GM11168 (cell line): ENCODE results near the gene FLRT2.

ENCODE experiments used
- in situ Hi-C: fragments of 300-500 bp; cut with MboI; formaldehyde crosslinking; loops from one replicate; pipeline ENCODE4 v1.12.0; 2022; ENCODE audit warnings: low sequenced_read_pairs; ENCODE audit not compliant: unreplicated experiment

Gene FLRT2

DNA sequence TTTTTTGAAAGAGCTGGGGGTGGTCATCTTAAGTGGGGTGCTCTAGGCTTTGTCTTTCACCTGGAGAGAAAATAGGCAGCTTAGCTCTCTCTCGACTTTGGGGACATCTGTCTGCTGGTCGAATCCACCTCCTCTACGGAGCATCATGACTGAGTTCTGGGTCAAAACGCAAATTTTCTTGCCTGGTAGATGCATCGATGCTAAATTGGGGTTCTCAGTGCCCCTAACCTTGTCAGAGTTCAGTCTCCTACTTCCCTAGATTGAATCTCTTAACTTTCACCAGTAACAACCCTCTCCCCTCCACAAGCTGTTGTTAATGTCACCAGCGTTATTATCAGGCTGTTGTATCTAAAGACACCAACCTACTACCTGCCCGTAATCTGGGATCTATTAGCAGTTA lies 682 bp downstream of the FLRT2 start:
- in situ Hi-C loops = no loop called here

DNA sequence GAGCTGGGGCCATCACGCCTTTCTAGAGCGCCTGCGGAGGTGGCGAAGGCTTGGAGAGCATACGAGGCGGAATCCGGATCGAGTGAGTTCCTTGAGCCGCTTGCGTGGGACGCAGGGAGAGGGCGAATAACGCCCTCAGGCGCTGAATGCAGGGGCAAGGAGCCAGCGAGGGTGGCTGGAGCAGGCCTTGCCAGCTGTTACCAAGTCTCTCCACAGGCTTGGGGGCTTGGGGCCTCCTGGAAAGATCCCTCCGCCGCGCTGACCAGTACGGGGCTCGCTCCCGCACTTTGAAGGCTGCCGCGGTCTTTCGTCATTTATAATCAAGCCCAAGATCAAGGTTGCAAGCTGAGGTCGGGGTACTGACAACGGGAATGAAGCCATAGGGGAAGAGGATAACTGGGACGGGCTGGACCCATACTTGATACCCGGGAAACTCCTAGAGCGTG lies 1.2 kb downstream of the FLRT2 start:
- in situ Hi-C loops = no loop called here

DNA sequence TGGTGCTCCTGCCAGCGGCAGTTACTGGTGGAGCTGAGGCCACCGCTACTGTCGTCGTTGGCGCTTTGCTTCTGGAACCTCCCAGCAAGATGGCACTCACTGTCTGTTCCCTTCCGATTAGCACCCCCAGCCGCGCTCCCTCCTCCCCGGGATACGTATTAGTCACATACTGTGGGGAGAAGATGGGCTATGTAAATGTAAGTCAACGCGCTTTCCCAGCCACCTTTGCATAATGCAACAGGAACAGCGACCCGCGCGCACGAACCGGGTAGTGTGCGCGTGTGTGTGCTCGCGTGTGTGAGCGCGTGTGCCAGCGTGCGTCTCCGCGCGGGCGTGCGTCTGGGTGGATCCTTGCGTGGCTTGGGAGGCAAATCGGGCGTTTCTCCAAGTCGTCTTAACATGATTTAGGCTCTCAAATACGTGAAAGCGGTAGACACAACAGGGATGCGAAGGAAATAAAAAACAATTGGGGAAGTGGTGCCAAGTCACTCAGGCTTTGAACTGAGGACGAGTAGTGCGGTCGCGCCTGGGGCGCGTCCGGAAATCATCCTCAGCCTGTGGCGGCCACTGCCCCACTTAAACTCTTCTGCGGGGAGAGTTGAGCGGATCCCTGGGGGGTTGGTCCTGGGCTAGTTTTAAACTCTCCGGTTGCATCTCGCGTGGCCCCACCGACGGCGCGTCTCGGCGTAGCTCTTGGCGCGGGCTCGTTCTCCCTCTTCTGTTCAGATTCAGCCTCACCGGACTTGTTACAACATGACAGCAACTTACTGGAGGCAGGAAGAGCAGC lies 1.8 kb downstream of the FLRT2 start:
- in situ Hi-C loops = no loop called here

DNA sequence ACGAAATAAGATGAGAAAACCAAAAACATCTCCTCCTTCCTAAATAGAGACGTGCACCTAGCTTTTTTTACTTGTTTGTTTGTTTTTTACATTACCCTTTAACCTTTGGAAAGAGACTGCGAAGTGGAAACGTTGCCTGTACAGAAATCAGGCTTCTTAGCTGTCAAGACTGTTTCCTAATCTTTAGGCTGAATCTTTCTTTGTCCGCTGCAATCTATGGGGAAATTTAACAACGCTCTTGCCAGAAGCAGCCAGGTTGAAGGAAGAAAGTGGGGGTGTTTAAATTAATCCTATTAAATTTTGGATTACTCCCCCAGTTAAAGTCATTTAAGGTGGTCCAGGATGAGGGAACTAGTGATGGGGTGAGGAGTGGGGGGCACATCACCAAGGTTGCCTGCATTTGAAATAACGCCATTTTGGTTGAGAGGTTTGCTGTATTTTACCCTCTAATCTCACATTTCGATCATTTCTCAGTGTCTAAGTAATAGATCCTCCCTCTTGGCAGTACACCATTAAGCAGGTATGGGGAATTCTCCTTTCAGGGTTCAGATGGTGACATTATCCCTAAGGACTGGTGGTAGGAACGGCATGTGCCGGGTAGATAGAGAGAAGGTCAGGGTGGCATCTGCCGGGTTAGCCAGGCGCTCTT lies 2.6 kb downstream of the FLRT2 start:
- in situ Hi-C loops = no loop called here

DNA sequence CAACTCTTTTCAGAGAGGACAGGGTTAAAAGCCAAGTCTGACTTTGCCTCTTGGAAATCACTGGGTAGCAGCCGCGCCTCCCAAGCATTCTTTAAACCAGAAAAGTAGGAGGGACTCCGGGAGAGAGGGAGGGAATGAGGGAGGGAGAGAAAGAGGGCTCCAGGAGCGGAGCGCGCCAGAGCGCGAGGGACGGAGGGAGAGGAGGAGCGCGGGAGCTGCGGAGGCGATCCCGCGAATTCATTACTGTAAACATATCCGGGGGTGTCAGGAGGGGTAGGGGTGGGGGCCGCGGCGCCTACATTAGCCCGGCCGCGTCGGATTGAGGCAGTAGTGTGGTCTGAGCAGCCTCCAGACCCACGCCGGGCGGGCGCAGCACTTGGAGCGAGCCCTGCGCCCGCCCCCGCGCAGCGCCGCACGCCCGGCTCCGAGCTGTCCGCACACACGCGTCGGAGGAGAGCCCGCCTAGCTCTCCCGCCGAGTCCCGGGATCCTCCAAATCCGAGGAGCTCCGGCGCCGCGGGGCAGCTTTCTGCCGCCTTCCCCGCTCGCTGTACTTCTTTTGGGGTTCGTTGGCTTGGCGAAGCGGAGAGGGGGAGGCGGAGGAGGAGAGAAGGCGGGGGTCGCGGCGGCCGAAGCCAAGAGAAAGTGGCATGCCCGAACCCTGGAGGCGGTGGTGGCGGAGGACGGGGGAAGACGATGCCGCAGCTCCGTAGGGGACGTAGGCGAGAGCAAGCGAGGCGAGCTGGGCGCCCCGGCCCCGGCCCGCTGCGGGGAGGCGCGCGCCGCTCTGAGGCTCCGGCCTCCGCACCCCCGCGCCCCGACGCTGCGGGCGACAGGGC lies 3.3 kb downstream of the FLRT2 start:
- in situ Hi-C loops = no loop called here

DNA sequence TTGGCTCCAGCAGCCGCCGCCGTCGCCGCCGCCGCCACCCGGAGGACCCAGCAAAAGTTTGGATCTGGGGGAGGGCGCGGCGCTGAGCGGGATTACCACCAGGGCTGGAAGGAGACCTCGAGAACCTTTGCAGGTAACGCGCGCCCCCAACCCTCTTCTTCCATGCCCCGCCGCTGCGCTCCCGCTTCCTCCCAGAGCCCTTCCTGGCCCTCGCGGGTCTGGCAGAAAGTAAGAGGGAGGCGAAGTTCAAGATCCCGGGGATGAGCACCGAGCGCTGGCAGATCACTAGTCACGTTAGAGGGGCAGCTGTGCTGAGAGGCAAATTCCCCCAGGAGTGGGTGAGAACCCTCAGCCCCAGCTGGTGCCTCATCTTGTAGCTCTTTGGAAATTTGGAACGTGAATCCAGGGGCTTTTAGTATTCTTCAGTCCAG lies 3.9 kb downstream of the FLRT2 start:
- in situ Hi-C loops = no loop called here

DNA sequence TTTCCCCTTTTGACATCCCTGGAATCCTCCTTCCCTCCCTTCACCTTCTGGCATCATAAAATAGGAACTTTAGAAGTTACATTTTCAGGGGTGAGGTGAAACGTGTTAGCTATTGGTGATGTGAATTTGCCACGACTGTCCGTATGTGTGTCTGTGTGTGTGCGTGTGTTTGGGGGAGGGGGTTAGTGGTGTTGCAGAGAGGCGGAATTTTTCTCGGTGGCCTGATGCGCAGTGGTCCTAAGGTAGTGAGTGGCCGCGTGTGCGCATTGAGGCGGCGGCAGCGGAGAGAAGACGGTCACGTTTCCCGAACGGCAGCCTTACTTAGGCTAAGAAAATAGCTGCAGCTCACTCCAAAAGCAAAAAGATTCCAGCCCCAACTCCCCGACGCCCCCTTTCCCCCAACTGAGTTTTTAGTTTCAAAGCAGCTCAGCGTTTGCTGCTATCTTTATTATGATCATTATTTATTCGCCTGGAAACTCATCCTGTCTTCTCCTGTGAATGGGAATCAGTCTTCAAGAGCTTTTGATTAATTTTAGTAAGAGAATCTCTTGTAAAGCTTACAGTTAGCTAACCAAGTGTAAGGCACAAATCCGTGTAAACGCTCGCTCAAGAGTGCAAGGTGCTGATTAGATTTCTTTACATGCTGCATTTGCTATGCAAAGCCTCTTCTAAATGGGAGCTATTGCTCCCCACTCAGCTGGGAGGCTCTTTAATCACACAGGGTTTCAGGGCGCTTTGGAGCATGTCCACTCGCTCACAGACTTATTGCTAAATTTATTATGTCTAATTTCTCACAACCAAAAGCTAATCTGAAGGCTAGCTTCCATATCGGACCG lies 4.7 kb downstream of the FLRT2 start:
- in situ Hi-C loops = no loop called here

DNA sequence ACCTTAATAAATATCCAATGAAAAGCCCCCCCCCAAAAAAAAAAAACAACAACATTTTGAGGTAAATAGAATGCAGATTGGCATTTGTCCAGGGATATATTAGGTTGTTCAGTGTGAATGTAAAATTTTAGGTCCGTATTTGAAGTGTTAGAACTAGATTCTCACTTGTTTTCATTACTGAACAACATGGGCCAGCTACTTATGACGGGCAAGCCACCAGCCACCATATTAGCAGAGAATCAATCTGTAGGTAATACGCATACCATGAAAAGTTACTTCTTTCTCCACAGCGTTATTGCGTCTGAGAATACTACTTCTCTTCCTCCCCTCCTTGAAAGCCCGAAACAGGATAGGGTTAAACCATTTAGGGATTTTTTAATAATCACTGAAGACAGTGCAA lies 5.4 kb downstream of the FLRT2 start:
- in situ Hi-C loops = no loop called here

DNA sequence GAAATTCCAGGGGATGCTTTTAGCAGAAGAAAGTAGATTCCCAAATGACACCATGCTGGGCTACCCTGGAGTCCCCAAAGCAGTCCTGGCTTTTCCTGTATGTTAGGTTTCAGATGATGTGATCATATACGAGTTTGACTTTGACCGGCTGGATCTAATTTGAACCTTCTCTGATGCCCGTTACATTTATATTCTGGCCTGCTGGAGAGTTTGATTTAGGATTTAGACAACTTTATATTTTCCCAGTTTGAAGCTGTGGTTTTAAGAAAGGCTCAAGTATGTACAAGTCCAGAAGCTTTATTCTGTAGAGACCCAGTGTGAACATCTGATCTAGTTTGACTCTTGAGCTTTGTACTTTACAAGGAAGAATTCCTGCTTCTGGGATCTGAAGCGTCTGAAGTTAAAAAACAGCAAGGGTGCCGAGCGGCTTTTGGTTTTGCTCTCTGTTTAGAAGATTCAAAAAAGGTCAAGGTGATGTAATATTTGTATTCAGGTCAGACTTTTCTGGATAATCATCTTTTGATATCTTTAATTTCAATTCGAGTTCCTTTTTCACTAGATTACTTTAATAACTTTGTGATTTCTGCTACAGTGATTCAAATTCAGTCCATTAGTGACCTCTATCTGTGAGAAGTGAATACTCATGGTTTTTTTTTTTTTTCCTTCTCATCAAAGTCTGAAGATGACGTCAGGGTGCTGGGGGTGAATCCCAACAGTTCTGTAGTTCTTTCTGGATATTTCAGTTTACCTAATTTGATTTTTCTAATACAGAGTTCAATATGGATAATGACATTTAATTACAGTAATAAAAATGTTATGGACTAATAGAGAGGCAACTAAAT lies 6.3 kb downstream of the FLRT2 start:
- in situ Hi-C loops = no loop called here

DNA sequence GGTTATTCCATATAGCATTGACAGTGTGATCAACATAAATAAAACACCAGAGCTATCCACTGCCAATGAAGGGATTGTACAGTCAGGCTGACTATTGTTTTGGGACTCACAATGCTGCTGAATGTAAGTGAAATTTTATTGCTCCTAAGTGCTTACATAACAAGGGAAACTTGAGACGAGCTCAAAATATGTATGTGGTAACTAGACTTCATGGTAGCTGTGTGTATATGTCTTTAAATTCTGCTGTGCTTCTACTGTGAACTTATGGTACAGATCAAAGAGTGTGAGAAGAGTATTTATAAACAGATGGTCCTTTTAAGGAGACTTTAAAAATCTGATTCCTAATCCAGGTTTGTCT lies 6.9 kb downstream of the FLRT2 start:
- in situ Hi-C loops = no loop called here

DNA sequence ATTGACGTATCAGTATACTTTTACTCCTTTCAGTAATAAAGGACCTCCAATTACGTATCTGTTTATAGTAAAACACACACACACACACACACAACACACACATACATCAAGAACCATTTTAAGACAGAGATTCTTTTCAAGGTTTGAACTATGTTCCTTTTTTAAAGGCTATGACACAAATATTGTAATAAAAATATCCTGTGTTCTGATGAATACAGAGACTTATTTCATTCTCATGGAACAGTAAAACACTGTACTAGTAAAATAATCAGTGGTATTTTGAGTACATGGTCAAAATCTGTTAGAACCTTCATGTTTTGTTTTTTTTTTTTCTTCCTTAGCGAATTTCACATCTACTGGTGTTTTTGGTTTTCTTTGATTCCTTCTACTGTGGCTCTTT lies 7.6 kb downstream of the FLRT2 start:
- in situ Hi-C loops = no loop called here

DNA sequence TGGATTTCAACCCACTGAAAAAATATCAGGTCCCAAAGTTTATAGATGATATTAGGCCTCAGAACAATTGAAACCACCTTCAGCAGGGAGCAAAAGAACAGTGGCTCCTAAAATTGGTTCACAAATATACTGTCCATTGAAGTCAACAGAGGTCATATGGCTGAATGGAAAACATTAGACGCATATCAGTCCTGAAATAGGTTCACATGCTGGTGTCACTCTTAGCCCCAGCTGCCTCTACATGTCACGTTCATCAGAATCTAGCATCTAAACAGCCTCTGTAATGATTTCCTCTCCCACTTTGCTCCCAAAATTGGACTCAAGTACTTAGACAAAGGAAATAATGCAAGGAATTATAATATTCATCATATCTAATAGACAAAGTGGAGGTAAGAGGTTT lies 8.7 kb downstream of the FLRT2 start:
- in situ Hi-C loops = no loop called here

DNA sequence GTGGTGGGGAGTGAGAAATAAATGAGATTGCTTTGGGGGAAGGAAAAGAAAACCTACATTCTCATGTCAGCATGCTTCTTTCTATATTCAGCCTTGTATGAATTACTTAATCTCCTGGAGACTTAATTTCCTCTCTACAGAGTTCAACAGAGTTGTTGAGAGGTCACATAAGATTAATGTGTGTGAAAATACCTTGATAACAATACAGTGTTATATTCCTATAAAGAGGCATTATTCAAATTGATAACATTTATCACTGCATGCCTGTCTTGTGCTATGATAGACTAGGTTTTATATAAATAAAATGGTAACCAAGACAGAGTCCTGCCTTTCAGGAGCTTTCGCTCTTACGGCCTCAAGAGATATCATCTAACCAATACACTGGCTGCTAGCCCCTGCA lies 9.6 kb downstream of the FLRT2 start:
- in situ Hi-C loops = no loop called here

DNA sequence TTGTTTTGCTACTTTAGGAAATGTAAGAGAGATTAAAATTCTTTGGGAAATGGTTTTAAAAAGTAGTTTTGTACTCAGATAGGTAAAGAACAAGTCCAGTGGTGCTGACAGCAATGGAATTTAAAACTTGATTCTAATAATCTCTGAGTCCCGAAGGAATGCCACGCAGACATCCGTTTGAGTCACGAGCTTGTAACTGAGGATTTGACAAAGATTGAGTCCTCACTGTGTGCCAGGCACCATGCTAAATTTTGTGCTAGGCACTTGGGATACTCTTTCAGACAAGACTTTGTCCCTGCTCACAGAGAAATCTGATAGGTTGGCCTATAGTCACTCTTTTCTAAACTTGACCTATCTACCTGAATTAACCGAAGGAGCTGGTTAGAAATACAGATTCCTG lies 12.7 kb downstream of the FLRT2 start:
- in situ Hi-C loops = no loop called here

DNA sequence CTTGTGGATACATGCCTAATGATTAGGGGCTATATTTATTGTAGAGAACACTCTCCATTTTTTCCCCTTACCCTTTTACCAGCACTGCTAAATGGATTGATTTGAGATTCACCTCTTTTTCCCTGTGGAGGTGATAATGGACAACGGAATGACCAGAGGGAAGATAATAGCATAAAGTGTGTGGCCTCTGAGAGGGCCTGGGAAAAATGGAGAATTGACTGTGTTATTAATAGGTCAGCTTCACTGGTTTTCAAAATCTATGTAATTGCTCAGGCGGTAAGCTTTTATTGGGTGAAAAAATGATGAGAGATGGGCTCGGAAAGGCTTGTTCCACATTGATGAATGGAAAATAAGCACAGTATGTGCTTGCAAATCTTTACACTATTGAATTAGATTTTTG lies 15.8 kb downstream of the FLRT2 start:
- in situ Hi-C loops = no loop called here

DNA sequence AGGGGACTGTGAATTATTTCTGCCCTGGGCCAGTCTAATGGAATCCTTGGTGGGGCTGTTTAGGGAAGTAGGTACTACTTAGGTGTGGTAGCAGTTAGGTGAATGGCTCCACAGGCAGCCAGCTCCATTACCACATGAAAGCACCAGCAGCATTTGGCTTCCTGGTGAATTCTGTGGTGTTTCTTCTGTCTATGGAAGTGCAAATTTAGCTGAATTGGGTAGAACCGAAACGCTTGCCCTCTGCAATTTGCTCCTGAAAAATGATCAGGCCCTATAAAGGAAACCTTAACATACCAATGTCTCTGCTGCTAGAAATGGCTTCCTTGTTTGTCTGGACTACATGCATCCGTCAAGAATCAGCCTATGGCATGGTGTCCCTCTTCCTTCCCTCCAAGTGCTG lies 16.4 kb downstream of the FLRT2 start:
- in situ Hi-C loops = no loop called here

DNA sequence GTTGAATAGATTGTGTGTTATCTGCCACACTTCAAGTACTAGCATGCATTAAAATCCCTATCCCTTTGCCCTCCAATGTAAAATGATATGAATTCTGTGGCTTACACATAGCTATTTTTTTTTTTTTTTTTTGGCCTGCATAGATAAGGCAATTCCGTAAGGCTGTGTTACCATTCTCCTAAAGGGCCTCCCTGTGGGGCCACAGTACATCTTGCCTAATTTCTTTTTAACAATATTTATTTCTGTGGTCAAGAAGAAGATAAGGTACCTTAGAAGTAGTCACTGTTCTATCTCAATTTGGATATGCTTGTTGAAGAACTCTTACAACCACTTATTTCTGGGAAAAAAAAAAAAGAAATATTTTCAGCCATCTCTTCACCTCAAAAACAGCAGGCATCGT lies 19.8 kb downstream of the FLRT2 start:
- in situ Hi-C loops = no loop called here

DNA sequence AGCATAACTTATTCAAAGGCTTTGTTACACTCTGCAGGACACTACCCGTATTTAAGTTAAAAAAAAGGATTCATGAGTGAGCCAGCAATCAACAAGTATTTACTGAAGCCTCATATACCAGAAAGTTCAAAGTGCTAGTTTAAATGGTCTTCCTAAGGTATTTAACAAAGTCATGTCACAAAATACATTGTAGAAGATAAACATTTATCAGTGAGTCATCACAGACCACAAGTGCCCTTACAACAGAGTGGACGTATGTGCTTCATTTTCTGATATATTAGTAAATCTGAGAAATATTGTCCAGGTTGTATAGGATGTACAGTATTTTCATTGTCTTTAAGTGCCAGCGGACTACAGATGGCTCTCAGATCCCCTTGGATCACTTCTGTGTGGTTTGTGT lies 24.2 kb downstream of the FLRT2 start:
- in situ Hi-C loops = no loop called here

DNA sequence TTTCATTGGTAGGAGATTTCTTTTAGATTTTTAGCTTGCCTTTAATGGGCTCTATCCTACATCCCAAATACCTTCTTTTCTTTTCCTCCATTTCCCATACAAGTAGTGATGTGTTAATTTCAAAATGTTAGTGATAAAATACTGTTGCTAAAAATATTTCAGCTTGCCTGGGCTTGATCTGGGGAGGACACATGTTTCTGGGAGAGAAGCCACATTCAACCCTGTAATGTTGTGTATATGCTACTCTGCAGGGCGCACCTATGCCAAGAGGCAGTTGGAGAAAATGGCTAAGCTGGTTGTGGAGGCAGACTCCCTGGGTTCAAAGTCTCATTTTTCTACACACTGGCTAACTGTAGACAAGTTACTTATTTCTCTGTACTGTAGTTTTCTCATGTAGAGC lies 26.3 kb downstream of the FLRT2 start:
- in situ Hi-C loops = no loop called here
